ENCODE results near the gene GM2A. TPM values are rescaled to one million over a fixed set of nuclear protein-coding genes. Genes with fewer than 3 reads are reported as not detected.
"Not testable (repeated sequence)": the region's sequence is repeated elsewhere in the genome, so short reads cannot be mapped to it uniquely, and the experiment has no call there.

GM2A gene
- total RNA-seq, 4 donors from 2014 or later: 28.3 to 32.0 (median 30.1) TPM

GRCh38 chr5:151230048-151230680 is 22.8 kb upstream of the GM2A start:
- H3K27ac ChIP-seq (replicated peaks in 1 of 4): peak overlapping the region in 2 of 4 donors; percentile 29 to 39
- H3K36me3 ChIP-seq: no peaks in the 10 kb centered on the region
- intact Hi-C loops (cut with DNase I): no loop called here
- H3K27me3 ChIP-seq: no peaks in the 10 kb centered on the region
- H3K4me3 ChIP-seq: no peak overlapping the region
- DNase-seq (ENCODE audit: extremely low spot score): no peak
- no peaks in the 10 kb centered on the region for H3K9me3 ChIP-seq
- 47% methylated on average over 6 of the region's 6 CpGs for WGBS
- TF ChIP-seq POLR2AphosphoS5 (IDR thresholded peaks at IDR 0.05) (peak in 1 of 2 donors; percentile 40), EP300 (IDR thresholded peaks at IDR 0.05) (peak; percentile 11), POLR2A (IDR thresholded peaks at IDR 0.05; ENCODE audit: low read depth) (no peak)
- TF ChIP-seq, protein P1, sequence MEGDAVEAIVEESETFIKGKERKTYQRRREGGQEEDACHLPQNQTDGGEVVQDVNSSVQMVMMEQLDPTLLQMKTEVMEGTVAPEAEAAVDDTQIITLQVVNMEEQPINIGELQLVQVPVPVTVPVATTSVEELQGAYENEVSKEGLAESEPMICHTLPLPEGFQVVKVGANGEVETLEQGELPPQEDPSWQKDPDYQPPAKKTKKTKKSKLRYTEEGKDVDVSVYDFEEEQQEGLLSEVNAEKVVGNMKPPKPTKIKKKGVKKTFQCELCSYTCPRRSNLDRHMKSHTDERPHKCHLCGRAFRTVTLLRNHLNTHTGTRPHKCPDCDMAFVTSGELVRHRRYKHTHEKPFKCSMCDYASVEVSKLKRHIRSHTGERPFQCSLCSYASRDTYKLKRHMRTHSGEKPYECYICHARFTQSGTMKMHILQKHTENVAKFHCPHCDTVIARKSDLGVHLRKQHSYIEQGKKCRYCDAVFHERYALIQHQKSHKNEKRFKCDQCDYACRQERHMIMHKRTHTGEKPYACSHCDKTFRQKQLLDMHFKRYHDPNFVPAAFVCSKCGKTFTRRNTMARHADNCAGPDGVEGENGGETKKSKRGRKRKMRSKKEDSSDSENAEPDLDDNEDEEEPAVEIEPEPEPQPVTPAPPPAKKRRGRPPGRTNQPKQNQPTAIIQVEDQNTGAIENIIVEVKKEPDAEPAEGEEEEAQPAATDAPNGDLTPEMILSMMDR (IDR thresholded peaks at IDR 0.05): no peak
- H3K4me1 ChIP-seq: peaks cover 14 to 18% (median 15%) of the 10 kb centered on the region in 4 donors

GRCh38 chr5:151231359-151231758 is 21.6 kb upstream of the GM2A start:
- H3K27me3 ChIP-seq: no peaks in the 10 kb centered on the region
- peaks cover 18 to 22% (median 20%) of the 10 kb centered on the region in 4 donors for H3K4me1 ChIP-seq
- intact Hi-C loops (cut with DNase I): no loop called here
- DNase-seq (ENCODE audit: extremely low spot score): no peak
- H3K27ac ChIP-seq (replicated peaks in 1 of 4): no peak overlapping the region
- no peaks in the 10 kb centered on the region for H3K36me3 ChIP-seq
- TF ChIP-seq POLR2AphosphoS5 (IDR thresholded peaks at IDR 0.05) (no peak), EP300 (IDR thresholded peaks at IDR 0.05) (no peak), POLR2A (IDR thresholded peaks at IDR 0.05; ENCODE audit: low read depth) (no peak)
- TF ChIP-seq, protein P1 (IDR thresholded peaks at IDR 0.05): no peak
- H3K4me3 ChIP-seq: no peak overlapping the region
- no peaks in the 10 kb centered on the region for H3K9me3 ChIP-seq

DNA sequence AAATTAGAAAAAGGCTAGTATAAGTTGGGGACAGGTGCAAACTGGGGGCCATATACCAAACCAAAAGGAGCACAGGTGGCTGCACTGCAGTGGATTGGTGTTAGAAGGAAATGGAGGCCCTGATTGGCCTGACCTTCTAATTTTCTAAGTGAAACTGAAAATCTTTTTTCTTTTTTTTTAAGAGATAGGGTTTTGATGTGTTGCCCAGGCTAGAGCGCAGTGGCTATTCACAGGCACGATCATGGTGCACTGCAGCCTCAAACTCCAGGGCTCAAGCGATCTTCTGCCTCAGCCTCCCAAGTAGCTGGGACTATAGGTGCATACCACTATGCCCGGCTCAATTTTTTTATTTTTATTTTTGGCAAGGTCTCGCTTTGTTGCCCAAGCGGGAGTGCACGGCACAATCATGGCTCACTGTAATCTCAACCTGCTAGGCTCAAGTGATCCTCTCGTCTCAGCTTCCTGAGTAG is 19.3 kb upstream of the GM2A start:
- intact Hi-C loops (cut with DNase I): no loop called here
- H3K36me3 ChIP-seq: no peaks in the 10 kb centered on the region

GRCh38 chr5:151234476-151235238 is 18.3 kb upstream of the GM2A start:
- no peaks in the 10 kb centered on the region for H3K9me3 ChIP-seq
- intact Hi-C loops (cut with DNase I): loop anchor here (5.0 kb wide), 1 partner anchor 67 kb away; no protein-coding TSS in a partner anchor
- H3K36me3 ChIP-seq: no peaks in the 10 kb centered on the region
- TF ChIP-seq POLR2A (IDR thresholded peaks at IDR 0.05; ENCODE audit: low read depth): no peak
- TF ChIP-seq EP300 (IDR thresholded peaks at IDR 0.05): no peak
- peak; percentile 76 for TF ChIP-seq POLR2AphosphoS5 (IDR thresholded peaks at IDR 0.05)
- TF ChIP-seq, protein P1 (IDR thresholded peaks at IDR 0.05): peak in 1 of 3 experiments; percentile 5
- no peaks in the 10 kb centered on the region for H3K27me3 ChIP-seq
- peak; percentile 93 for DNase-seq (ENCODE audit: extremely low spot score)
- peak overlapping the region; percentile 6 to 31 (median 28) for H3K4me3 ChIP-seq
- H3K27ac ChIP-seq (replicated peaks in 1 of 4): peak overlapping the region; percentile 74 to 78 (median 76)
- peaks cover 24 to 47% (median 44%) of the 10 kb centered on the region in 4 donors for H3K4me1 ChIP-seq
- 19% methylated on average over 17 of the region's 17 CpGs for WGBS

More for the DNA sequence above, 19.3 kb upstream of the GM2A start:
- Histone ChIP-seq H3K4me1 (peaks cover 20 to 37% (median 35%) of the 10 kb centered on the region in 4 donors), H3K4me3 (no peak overlapping the region), H3K27ac (replicated peaks in 1 of 4) (peak overlapping the region in 2 of 4 donors; percentile 74 to 76), H3K9me3 (no peaks in the 10 kb centered on the region), H3K27me3 (no peaks in the 10 kb centered on the region)
- no peak for DNase-seq (ENCODE audit: extremely low spot score)
- WGBS: 86% methylated on average over 8 of the region's 8 CpGs
- TF ChIP-seq POLR2AphosphoS5 (IDR thresholded peaks at IDR 0.05) (no peak), POLR2A (IDR thresholded peaks at IDR 0.05; ENCODE audit: low read depth) (no peak), EP300 (IDR thresholded peaks at IDR 0.05) (no peak)

DNA sequence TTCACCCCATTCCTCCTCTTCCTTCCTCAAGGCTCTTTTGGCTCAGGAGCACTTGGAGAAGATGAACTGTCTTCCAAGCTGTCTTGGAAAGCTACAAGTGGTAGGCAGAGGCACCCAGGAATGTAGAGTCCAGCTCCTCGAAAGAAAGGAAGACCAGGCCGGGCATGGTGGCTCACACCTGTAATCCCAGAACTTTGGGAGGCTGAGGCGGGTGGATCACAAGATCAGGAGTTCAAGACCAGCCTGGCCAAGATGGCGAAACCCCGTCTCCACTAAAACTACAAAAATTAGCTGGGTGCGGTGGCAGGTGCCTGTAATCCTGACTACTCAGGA is 17.8 kb upstream of the GM2A start:
- H3K9me3 ChIP-seq; DNase-seq (ENCODE audit: extremely low spot score); H3K36me3 ChIP-seq; H3K27me3 ChIP-seq: not testable (repeated sequence)
- intact Hi-C loops (cut with DNase I): loop anchor here (5.0 kb wide), 1 partner anchor 68 kb away; no protein-coding TSS in a partner anchor
- peaks cover 24 to 51% (median 44%) of the 10 kb centered on the region in 4 donors for H3K4me1 ChIP-seq
- peak overlapping the region; percentile 74 to 78 (median 76) for H3K27ac ChIP-seq (replicated peaks in 1 of 4)
- peak overlapping the region; percentile 6 to 31 (median 28) for H3K4me3 ChIP-seq
- WGBS: 86% methylated on average over 5 of the region's 6 CpGs

Measured in esophagus muscularis mucosa (tissue), 4 donors.